ENCODE results near the gene PIEZO1.
A peak's percentile ranks its signal among the peaks of the same experiment; 100 is the strongest.

DNA sequence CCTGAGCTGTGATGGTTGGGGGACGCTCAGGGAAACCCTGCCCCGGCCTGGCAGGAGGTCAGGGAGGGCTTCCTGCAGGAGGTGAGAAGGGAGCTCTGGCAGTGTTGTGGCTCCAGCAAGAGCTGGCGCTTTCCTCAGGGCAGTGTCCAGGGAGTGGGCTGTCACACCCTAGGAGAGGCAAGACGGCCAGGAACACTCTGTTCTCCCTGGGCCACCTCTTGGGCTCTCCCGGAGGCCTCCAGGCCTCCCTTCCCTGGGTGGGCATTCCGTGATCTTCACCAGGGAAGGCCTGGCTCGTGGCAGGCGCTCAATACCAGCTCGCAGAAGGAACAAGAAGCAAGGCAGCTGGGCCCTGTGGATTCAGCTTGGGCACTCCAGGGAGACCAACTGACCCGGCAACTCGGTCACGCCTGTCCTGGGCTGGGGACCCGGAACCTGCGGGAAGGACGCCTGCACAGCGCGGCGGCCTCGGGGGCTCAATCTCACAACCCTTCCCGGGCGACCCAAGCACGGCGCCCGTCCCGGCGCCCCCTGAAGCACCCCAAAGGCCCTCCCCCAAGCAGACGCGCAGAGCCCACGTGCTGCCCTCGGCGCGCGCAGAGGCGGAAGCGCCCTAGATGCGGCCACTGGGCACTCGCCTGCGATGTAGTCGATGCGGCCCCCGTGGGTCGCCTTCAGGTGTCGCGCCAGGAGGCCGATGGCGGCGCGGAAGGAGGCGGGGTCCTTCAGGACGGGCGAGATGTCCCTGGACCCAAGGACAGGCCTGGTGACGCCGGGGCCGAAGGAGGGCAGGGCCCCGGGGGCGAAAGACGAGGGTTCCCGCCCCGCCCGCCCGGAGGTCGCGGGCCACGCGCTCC is 26.1 kb upstream of the PIEZO1 start:
- TF ChIP-seq POLR2AphosphoS5 (IDR thresholded peaks at IDR 0.05; ENCODE audit: low read depth, low read length) (0 out of 2 replicates have a peak, but pooled peaks have one; percentile 65), TAF1 (IDR thresholded peaks at IDR 0.05; ENCODE audit: low read depth, low read length) (no peak), SPI1 (IDR thresholded peaks at IDR 0.05; ENCODE audit: low read depth, low read length) (no peak)
